Measurements from ENCODE around the gene TPX2. TPM values are rescaled to one million over a fixed set of nuclear protein-coding genes. Genes with fewer than 3 reads are reported as not detected.

TPX2 gene
- total RNA-seq, 1 donor from 2014 or later = 39.3 TPM

GRCh38 chr20:31759836-31760518 lies 20.9 kb downstream of the TPX2 start:
- DNase-seq (ENCODE audit: low read depth, low spot score) = no peak

DNA sequence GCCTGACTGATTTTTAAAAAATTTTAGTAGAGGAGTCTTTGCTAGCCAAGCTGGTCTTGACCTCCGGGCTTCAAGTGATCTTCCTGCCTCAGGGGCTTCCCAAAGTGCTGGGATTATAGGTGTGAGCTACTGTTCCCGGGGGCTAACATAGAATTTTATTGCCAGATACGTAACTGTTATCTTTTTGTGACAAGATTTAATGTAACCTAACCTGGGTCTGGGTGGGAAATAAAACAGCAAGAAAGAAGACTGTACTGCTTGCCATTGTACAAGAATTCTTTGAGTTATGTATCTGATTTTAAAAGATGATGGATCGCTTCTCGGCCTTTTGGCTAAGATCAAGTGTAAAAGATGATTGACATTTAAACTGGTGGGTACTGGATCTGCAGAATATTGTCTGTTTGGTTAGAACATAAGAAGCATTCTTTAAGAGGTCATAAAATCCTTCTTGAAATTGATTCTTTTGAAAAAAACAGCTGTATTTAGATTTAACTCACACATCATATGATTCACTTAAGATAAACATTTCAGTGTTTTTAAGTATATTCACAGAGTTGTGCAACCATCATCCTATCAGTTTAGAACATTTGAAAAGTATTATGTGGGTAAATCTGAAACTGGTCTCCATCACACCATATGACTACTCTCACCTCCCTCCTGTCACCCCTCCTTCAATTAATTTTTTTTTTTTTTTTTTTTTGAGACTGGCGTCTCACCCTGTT lies 21.6 kb downstream of the TPX2 start:
- no peak for DNase-seq (ENCODE audit: low read depth, low spot score)

DNA sequence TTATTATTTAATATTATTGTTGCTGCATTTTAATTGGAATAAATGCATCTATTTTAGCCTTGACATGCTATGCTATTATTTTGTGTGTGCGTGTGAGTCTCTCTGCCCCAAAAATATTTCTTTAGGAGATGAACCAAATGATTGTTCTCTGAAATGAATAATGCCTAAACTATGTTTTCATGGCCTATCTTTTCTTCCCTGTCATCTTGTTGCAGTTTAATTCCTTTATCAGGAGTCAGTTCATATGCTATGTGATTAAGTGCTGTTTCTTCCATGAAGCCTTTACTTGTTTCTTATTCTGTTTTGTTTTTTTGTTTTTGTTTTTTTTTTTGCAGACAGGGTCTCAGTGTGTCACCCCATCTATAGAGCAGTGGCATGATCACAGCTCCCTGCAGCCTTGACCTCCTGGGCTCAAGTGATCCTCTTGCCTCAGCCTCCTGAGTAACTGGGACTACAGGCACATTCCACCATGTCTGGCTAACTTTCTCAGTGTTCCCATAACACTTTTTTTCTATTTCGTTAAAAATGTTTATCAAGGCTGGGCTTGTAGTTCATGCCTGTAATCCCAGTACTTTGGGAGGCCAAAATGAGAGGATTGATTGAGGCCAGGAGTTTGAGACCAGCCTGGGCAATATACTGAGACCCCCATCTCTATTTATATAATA lies 25.7 kb downstream of the TPX2 start:
- DNase-seq (ENCODE audit: low read depth, low spot score) = no peak

- no peak for DNase-seq (ENCODE audit: low read depth, low spot score)
Measured at GRCh38 chr20:31767805-31768204, 28.7 kb downstream of the TPX2 start.

GRCh38 chr20:31769681-31770080 lies 30.6 kb downstream of the TPX2 start:
- no peak for DNase-seq (ENCODE audit: low read depth, low spot score)

DNA sequence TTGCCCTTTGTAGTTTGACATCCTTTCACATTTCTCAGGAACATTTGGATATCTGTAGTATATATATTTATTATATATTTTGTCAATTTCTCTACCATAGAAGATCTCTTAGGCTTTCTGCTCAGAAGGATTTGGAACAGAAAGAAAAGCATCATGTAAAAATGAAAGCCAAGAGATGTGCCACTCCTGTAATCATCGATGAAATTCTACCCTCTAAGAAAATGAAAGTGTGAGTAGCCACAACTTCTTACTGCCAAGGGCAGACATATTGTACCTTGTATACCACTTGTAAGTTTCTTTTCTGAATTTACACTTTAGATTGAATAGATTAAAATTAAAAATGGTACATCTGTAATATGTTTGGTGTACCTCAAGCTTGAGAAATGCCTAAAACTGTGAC lies 31.2 kb downstream of the TPX2 start:
- DNase-seq (ENCODE audit: low read depth, low spot score) = no peak

- DNase-seq (ENCODE audit: low read depth, low spot score) = no peak
Measured at GRCh38 chr20:31774408-31774807, 35.3 kb downstream of the TPX2 start.

- no peak for DNase-seq (ENCODE audit: low read depth, low spot score)
Measured at GRCh38 chr20:31780839-31781238, 41.7 kb downstream of the TPX2 start.

DNA sequence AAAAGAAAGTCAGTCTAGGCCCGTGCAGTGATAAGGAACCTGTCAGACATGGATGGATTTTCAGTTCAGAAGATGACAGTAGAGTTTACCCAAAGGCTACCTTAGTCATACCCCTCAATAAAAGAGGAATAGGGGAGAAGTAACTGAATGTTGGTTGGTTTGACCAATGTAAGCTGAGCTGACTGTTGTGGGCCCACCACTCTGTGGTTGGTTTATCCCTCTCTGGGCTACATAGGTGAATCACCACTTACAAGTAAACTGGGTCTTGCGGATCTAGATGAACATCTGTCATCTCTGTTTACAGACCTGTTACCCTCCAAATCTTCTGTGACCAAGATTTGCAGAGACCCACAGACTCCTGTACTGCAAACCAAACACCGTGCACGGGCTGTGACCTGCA lies 42.9 kb downstream of the TPX2 start:
- no peak for DNase-seq (ENCODE audit: low read depth, low spot score)

GRCh38 chr20:31784354-31785044 lies 45.4 kb downstream of the TPX2 start:
- DNase-seq (ENCODE audit: low read depth, low spot score) = no peak

DNA sequence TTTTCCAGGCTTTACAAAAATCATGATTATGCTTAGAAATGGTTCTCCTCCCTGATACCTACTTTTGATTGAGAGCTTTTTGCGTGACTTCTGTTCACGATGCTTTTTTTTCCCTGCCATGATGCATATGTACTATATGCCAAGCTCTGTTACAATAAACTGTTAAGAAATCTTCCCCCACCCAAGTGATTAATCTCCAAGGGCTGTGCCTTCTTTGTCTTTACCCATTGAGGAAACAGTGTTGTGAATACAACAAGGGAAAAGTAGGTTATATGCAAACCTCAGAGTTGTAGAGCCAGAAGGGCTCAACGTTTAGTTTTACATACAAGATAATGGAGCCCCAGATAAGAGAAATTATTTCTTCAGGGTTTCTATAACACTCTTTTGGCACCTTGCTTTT lies 46.0 kb downstream of the TPX2 start:
- DNase-seq (ENCODE audit: low read depth, low spot score) = no peak

DNA sequence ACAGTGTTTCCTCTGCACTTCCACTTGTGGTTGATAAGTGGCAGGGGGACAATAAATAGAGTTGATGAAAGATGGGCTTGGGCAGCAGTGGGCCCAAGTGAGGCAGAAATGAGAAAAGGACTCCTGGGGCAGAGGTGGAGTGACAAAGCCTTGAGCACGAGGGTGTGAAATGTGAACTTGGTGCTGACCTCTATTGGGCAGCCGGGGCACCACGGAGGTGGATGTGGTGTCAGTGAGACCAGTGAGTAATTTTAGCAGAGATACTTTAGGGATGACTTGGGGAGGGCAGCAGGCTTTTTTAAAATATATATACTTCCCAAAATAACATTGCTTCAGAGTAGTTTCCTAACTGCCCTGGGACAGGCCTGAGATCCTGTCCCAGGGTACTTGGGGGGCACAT lies 49.5 kb downstream of the TPX2 start:
- no peak for DNase-seq (ENCODE audit: low read depth, low spot score)

GRCh38 chr20:31790401-31790800 lies 51.3 kb downstream of the TPX2 start:
- DNase-seq (ENCODE audit: low read depth, low spot score) = no peak

DNA sequence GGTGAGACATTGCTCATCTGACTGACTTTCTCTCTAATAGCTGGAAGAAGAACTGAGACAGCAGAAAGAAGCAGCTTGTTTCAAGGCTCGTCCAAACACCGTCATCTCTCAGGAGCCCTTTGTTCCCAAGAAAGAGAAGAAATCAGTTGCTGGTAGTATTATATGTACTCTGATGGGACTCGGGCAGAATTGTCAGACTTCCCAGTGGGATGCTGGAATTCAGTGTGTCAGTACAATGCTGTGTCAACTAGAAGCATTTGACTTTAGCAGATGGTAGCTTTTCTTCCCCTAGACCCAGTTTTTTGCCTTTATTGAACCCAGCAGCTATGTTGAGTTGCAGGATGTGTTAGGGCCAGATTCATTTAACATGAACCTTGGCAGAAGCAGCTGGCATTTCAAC lies 58.3 kb downstream of the TPX2 start:
- no peak for DNase-seq (ENCODE audit: low read depth, low spot score)

DNA sequence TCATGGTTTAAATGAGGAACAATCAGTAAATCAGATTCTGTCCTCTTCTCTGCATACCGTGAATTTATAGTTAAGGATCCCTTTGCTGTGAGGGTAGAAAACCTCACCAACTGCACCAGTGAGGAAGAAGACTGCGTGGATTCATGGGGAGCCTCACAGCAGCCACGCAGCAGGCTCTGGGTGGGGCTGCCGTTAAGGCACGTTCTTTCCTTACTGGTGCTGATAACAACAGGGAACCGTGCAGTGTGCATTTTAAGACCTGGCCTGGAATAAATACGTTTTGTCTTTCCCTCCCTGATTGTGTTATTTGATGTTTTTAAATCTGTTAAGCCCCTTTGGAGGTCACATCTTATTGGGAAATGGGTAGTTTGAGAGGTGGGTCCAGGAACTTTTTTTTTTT lies 62.4 kb downstream of the TPX2 start:
- no peak for DNase-seq (ENCODE audit: low read depth, low spot score)

DNA sequence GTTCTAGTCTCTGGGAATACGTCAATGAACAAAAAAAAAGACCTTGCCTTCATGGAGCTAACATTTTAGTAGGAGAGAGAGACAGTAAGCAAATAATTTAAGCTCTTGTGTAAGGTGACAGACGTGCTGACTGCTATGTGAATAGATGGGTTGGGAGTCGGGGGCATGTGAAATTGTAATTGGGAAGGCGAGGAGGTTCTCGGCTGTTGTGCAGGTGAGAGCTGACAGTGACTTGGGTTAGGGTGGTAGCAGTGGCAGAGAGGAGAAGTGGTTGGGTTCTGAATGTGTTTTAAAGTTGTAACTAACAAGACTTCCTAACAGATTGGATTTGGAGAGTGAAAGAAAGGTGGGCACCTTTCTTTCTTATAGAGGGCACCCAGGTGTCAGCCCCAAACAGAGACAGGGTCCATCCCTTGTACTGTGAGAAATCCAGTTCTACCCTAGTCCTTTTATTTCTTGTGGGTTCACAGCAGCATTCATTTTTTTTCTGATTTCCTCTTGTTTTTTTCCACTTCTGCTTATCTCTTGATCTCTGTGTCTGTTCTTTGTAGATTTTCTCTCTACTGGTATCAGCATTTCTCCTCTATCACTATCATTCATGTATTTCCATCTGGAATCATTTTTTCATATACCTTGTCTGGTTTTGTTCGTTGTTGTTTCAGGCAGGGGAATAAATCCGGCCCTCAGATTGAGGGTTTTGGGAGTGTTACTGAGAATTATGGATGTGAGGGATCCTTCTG lies 64.6 kb downstream of the TPX2 start:
- DNase-seq (ENCODE audit: low read depth, low spot score) = no peak

DNA sequence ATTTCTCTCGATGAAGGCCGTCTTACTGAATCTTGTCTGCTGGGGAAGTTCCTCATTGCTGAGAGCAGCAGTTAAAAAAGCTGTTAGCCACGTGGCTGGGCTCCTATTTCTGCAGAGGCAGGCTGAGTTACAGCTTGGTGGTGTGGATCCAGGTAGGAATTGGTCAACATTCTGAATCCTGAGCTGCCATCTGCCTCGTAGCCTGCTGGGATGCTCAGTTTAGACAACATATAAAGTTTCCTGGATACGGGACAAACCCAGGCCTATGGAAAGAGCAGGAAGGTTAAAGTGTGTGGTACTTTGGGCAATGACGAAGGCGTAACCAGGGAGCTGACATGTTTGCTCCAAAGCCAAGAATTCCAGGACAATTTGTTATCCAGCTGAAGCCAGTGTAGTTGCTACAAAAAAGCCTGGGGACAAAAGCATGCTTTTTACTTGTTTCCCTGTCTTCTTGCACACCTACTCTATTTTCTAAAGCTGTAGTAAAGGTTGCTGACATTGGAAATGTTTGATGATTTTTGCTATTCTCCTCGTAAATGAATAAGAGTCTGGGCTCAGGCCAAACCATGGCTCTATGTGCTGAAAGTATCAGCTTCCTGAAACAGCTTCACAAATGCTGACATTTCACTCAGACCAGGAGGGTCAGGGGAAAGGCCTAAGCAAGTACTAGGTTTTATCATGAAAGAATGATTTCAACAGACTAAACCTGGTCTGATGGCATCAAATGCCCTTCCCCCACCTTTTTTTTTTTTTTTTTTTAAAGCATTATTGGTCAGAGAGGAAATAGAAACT lies 67.7 kb downstream of the TPX2 start:
- no peak for DNase-seq (ENCODE audit: low read depth, low spot score)

DNA sequence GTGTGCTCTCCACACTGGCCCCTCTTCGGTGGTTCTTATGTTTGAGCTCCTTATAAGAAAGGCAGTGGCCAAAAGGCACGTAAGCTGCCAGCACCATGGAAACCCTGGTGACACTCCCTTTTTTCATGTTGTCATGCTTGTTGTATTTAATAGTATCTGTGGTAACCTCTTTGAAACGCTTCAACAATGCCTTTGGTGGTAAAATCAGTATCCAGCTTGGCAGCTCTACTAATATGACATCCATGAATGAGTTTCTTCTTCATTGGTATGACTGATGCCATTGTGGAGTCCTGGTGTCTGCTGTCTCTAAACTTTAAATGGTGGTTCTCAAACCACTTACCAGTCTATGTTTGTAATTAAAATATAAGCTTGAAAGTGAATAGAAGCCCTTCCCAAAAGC lies 69.4 kb downstream of the TPX2 start:
- DNase-seq (ENCODE audit: low read depth, low spot score) = no peak

DNA sequence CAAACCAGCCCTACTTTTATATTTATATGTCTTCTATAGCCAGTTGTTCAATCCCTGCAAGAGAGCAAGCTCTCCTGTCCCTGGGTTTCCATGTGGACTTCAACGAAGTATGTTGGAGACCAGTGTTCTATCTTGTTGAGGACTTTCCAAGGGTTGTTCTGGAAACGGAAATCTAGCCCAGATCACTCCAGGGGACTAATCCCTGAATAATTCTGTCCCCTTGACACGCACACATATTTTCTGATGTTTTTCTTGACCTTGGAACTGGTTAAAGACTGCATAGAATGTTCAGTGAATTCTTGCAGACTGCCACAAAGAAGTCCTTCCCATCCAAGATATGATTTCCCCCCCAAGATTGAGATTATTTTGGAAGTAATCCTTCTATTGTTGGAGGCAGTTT lies 70.6 kb downstream of the TPX2 start:
- DNase-seq (ENCODE audit: low read depth, low spot score) = no peak

- DNase-seq (ENCODE audit: low read depth, low spot score) = no peak
Measured at GRCh38 chr20:31811198-31811597, 72.1 kb downstream of the TPX2 start.

Data from pulmonary artery endothelial cell (primary cell).